Stimulated activated CD4-positive, alpha-beta T cell treated with anti-CD3 and anti-CD28 coated beads, TNF-alpha, amount 100 ng/mL, for 4 hours (primary cell): ENCODE results near the gene EFL1.
"Not testable (repeated sequence)": the region's sequence is repeated elsewhere in the genome, so short reads cannot be mapped to it uniquely, and the experiment has no call there.

Experiments used
- DNase-seq, 3 experiments: peaks; one replicate each; pipeline ENCODE4 v3.0.0-alpha.2; 2020; ENCODE audit warnings: low read depth in 3 of 3

The EFL1 gene

DNA sequence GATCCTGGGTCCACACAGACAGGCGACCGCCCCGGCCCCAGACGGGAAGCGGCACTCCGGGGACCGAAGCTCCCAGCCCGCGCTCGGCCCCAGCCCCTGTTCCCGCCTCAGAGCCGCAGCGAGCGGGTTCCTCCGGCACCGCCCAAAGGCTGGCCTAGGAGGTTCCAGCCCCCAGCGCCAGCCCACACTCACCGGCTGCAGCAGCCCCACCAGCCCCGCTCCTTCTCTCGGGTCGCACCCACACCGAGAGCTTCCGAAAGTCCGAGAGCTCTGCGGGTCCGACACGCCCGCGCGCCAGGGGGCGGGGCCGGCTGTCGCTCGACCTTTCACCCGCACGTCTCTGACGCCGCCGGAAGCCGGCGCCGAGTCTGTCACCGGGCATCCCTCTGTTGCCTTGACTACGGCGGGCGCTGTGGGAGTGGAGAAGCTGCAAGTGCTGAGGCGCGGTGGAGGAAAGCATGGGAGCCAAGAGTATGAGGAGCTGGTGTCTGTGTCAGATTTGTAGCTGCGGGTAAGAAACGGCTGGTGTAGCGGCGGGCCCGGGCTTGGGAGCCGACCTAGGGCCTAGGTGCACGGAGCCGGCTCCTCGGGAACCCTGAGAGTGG, at the start of gene EFL1, which contains the start of gene SAXO2:
EFL1 (minus strand) TSS at position 313 of the 605 bp plus-strand sequence. CDS start 956 bp downstream, outside the sequence.
SAXO2 (plus strand) TSS at position 397 of the 605 bp plus-strand sequence; CDS start at position 459, 62 bp downstream.
- DNase-seq = peak; percentile 80 to 88 (median 83)

DNA sequence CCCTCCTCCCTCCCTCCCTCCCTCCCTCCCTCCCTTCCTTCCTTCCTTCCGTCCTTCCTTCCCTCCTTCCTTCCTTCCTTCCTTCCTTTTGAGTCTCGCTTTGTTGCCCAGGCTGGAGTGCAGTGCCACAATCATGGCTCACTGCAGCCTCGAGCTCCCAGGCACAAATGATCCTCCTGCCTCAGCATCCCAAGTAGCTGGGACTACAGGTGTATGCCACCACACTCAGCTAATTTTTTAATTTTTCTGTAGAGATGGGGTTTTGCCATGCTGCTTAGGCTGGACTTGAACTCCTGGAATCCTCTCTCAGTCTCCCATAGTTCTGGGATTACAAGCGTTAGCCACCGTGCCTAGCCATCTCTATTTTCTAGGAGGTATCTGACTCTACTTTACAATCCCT, 48.8 kb upstream of the EFL1 start:
- DNase-seq = not testable (repeated sequence)

- DNase-seq = no peak
Measured at GRCh38 chr15:82309802-82310201, 47.3 kb upstream of the EFL1 start.

- DNase-seq = no peak
Measured at GRCh38 chr15:82307714-82308081, 45.2 kb upstream of the EFL1 start.

GRCh38 chr15:82306791-82307713, 44.5 kb upstream of the EFL1 start:
- no peak for DNase-seq

GRCh38 chr15:82305621-82306048, 43.1 kb upstream of the EFL1 start:
- DNase-seq = no peak

DNA sequence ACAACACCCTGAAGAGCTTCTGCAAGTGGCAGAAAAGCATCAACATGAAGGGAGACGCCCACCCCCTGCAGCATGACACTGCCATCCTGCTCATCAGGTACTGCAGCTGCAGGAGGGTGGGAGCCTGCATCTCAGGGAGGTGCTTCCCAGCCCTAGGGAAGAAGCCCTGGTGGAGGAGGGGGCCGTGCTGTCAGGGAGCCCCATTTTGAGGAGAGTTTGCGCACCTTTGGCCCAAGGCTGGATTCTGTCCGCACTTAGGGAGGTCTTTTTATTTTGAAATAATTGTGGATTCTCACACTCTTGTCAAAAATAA, 42.2 kb upstream of the EFL1 start:
- no peak for DNase-seq

- no peak for DNase-seq
Measured at GRCh38 chr15:82303956-82304777, 41.6 kb upstream of the EFL1 start.

- DNase-seq = no peak
Measured at GRCh38 chr15:82301296-82302016, 38.9 kb upstream of the EFL1 start.

DNA sequence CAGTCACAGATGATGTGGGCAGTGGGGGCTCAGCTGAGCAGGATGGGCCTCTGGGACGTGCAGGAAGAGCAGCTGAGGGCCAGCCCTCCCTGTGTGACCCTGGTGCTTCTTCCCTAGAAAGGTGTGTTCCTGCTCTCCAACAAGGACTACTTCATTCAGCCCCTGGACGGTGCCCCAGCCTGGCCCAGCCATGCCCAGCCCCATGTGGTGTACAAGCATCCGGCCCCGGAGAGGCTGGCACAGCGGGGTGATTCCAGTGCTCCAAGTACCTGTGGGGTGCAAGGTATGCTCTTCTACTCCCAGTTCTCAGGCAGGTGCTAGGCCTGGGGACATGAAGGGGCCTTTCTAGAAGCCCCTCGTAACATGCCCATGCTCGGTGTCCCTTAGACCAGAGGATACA, 38.3 kb upstream of the EFL1 start:
- DNase-seq = no peak

DNA sequence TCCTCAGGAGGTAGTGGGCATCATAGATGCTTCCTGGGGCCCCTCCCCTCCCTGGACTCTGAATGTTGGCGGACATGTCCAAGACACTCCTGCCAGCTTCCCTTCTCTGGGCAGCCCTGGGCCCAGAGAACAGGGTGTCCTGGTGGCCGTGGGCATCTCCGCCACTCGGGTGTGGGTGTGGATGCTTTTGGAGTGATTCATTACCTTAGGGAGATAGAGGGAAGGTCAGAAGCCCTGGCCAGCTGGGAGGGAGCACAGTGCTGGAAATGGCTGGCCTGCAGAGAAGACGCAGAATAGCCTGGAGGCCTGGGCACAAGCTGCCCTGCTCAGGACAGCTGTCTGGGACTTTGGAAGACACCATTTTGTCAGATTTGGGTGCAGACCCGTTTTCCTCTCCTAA, 37.8 kb upstream of the EFL1 start:
- not testable (repeated sequence) for DNase-seq

GRCh38 chr15:82299511-82299914, 37.0 kb upstream of the EFL1 start:
- DNase-seq = not testable (repeated sequence)

GRCh38 chr15:82298520-82298919, 36.0 kb upstream of the EFL1 start:
- DNase-seq = peak; percentile 17

DNA sequence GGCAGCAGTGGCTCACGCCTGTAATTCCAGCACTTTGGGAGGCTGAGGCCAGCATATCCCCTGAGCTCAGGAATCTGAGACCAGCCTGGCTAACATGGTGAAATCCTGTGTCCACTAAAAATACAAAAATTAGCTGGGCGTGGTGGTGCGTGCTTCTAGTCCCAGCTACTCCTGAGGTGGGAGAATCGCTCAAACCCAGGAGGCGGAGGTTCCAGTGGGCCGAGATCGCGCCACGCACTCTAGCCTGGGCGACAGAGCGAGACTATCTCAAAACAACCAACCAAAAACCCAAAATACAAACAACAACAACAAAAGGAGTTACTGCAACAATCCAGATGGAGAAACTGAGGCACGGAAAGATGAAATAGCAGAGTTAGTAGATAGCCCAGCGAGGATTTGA, 35.5 kb upstream of the EFL1 start:
- DNase-seq = no peak

DNA sequence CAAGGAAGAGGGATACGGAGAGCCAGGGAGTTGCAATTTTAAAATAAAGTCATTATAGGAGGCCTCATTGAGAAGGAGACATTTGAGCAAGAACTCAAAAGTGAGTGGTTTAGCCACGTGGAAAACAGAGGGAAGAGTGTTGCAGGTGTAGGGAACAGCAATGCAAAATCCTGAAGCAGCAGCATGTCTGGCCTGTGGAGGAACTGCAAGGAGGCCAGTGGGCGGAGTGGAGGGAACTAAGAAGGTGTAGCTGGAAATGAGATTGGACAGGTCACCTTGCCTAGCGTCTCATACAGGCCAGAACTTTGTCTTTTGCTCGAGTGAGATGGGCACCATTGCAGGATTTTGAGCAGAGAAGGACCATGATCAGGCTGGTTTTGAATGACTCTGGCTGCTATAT, 35.0 kb upstream of the EFL1 start:
- DNase-seq = no peak

DNA sequence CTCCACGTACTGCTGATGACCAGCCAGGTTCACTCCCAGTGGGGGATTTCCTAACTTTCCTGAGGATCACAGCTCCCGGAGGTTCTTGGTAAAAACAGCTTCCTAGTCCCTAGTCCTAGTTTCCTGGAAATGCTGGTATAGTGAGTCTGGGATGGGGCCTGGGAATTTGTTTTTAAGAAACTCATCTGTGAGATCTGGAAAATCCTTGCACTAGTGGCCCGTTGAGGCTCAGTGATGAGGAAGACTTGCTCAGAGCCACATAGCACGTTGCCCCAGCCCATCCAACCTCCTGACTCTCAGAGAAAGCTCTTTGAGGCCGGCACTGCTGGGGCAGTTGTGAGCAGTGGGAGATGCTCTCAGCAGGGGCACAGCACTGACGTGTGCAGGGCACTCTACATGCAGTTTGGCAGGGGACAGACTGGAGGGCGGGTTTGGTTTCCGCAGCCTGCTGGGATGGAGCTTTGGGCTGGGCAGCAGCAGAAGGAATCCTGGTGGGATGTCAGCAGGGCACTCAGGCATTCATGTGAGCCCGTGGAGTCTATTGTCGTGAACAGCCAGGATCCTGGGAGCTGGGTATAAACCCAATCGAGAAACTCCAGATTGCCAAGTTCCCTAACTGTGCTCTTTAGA, 31.6 kb upstream of the EFL1 start:
- no peak for DNase-seq

GRCh38 chr15:82292271-82292670, 29.7 kb upstream of the EFL1 start:
- DNase-seq = no peak

- DNase-seq = not testable (repeated sequence)
Measured at GRCh38 chr15:82288202-82288601, 25.7 kb upstream of the EFL1 start.

- DNase-seq = not testable (repeated sequence)
Measured at GRCh38 chr15:82286475-82286874, 23.9 kb upstream of the EFL1 start.

DNA sequence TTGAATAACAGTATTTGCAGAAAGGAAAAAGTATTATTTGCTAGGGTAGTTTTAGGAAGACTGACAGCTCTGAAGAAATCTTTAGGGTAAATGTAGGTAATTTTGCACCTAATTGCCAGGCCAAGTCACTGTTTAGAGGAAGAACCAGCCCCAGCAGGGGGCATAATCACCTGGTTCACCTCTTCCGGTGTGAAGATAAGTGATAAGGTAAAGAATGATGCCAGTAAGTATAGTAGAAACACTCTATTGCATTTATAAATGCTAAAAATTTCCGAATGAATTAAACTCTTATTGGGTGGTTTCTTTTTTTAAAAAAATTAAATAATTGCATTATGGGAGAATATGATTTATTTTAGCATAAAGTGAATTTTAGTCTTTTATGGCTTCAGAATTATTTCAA, 21.8 kb upstream of the EFL1 start:
- not testable (repeated sequence) for DNase-seq

DNA sequence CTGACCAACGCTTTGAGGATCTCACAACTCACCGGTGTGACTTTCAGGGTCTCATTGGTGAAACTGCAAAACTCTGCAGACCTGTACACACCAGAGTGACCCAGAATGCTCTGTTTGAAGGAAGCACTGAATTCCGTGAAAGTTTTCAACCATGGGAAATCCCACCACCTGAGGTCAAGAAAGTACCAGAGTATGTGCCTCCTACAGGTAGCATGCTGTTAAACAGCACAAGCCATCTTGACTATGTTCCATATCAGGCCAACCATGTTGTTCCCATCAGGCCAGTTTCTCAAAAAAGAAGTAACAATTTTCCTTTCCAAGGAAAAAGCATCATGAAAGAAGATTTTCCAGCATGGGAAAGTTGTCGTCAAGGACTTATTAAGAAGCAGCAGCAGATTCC, 19.9 kb upstream of the EFL1 start:
- not testable (repeated sequence) for DNase-seq
